Activated T-cell treated with anti-CD3 and anti-CD28 coated beads for 1 hour (primary cell): ENCODE data around the gene IST1.

Experiments used
- DNase-seq: peaks from one replicate; pipeline ENCODE4 v3.0.0-alpha.2; 2020; ENCODE audit warnings: low read depth

Gene IST1

DNA sequence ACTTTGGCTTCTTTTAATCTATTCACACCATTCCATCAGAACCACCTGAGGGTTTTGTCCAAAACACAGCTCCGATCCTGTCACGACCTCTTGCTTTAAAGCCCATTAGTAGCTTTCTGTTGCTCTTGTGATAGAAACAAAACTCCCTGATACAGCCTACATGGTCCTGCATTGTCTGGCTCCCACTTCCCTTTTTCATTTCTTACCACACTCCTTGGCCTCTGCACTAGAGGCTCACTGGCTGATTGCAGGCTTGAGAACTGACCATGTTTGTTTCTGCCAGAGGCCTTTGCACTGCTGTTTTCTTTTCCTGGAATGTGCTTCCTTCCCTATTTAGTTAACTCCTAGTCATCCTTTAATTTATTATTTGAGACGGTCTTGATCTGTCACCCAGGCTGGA lies 23.7 kb downstream of the IST1 start:
- DNase-seq, result no peak

DNA sequence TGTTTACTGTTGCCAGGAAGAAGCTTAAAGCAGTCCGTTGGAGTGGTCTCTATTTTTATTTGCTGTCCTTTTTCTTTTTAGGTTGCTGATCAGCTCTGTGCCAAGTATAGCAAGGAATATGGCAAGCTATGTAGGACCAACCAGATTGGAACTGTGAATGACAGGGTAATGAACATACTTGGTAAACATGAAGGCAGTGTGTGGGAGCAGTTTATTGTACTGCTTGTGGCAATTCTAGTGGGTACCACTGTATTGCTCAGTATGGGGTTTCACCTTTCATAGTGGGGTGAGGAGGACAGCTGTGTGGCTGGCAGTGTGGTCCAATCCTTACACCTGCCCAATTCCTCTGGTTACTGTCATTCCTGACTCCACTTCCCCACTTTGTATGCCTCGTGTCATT lies 25.3 kb downstream of the IST1 start:
- DNase-seq, result no peak

- DNase-seq, result no peak
Observed at GRCh38 chr16:71923941-71924690, 28.8 kb downstream of the IST1 start.

DNA sequence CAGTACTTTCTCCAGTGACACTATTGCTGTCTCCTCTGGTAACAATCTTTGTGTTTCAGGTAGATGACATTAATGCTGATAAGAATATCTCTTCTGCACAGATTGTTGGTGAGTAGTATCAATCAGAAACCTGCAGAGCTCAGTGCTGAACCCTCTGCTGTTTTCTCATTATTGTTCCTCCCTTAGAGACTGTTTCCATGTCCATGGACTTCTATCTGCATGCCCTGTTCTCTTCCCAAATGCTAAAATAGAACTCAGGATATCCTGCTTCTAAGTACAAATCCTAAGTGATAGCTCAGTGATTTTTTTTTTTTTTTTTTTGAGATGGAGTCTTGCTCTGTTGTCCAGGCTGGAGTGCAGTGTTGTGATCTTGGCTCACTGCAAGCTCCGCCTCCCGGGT lies 29.4 kb downstream of the IST1 start:
- no peak for DNase-seq

GRCh38 chr16:71927383-71927782 lies 32.1 kb downstream of the IST1 start:
- no peak for DNase-seq

GRCh38 chr16:71927787-71928186 lies 32.5 kb downstream of the IST1 start:
- no peak for DNase-seq

- no peak for DNase-seq
Observed at GRCh38 chr16:71929048-71929447, 33.7 kb downstream of the IST1 start.

- DNase-seq, result no peak
Observed at GRCh38 chr16:71930013-71930563, 34.8 kb downstream of the IST1 start.

GRCh38 chr16:71931001-71931400 lies 35.7 kb downstream of the IST1 start:
- no peak for DNase-seq

DNA sequence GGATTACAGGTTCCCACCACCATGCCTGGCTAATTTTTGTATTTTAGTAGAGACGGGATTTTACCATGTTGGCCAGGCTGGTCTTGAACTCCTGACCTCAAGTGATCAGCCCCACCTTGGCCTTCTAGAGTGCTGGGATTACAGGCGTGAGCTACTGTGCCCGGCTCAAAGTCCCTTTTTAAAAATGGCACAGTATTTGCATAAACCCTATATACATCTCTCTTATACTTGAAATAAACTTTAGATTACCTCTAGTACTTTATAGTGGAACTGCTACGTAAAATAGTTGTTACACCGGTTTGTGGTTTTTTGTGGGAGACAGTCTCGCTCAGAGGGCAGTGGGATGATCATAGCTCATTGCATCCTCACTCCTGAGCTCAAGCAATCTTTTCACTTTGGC lies 36.3 kb downstream of the IST1 start:
- no peak for DNase-seq

DNA sequence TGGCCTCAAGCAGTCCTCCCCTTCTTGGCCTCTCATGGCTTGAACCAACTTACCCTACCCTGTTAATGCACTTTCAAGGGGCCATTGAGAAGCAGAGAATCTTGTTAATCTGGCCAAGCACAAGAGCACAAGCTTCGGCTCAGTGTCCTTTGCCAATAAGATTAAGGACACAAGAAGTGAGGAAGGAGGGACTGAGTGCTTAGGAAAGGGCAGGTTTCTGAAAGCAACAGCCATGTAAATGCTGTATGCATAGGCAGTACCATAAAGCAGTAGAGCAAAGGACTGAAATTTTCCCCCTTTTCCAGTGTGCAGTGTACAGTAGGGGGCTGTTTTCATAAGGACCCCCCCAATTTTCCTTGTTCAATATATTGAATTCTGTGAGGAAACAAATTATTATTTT lies 37.7 kb downstream of the IST1 start:
- DNase-seq, result no peak

DNA sequence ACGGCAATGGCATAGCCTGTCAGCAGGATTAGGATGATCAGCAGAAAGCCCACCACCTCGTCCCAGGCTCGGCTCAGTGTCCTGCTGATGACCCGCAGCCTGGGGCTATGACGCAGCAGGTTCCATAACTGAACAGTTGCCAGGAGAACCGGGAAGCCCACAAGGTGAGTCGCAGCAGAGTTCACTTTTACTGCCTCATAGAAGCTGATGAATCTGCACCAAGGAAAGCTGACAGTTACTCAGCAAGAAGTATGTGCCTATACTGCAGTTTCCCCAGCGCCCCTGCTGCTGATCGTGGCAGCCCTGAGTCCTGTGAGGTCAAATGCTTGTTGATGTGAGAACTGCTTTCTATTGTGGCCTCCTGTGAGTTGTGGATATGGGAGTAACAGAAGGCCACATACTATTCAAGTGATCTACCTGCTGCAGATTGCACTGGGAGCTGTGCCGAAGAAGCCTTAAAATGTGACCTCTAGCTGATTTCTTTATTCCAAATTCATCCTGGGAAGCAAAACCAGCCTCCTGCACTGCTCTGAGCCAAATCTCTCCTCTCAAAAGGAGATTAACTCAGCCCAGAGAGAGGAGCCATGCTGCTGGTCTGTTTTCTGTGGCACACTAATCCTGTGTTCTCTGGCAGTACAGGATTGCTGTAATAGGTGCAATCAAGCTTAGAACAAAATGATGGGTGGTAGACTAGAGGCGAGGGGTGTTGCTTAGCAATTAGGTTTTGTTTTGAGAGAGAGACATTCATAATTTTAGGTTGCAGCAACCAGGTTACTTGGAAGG lies 38.8 kb downstream of the IST1 start:
- no peak for DNase-seq

- no peak for DNase-seq
Observed at GRCh38 chr16:71937868-71938510, 42.7 kb downstream of the IST1 start.

DNA sequence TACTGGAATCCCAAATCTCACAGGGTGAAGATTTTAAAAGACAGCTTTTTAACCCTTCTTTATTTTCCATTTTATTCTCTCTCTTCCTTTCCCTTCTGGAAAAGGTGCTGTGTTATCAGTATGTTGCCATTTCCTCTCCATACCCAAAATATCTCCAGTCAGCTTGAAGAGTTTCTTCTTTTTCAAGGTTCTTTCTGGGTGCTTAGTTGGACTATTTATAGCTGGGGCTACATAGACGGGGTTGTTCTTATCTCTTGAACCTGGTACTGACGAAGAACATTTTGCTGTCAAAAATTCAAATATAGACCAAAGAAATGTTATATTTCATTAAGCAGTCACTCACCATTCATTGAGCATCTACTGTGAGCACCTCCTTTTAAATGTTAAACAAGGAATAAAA lies 48.6 kb downstream of the IST1 start:
- no peak for DNase-seq

GRCh38 chr16:71945616-71946015 lies 50.3 kb downstream of the IST1 start:
- no peak for DNase-seq

DNA sequence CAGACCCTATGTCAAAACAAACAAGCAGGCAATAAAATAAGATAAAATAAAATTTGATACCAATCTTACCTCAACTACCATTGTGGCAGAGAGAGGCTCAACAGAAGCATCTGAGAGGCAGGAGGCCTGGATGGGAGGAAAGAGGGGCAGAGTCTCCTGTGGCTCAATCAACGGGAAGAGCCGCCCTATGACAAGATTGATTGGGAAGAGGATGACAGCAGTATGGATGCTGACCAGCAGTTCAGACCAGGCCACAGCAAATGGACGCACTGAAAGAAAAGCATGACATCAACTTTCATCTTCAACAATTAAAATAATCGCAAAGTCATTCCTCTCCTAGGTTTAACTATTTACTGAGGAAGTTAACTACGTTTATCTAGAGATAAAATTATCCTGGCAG lies 57.5 kb downstream of the IST1 start:
- DNase-seq, result no peak

DNA sequence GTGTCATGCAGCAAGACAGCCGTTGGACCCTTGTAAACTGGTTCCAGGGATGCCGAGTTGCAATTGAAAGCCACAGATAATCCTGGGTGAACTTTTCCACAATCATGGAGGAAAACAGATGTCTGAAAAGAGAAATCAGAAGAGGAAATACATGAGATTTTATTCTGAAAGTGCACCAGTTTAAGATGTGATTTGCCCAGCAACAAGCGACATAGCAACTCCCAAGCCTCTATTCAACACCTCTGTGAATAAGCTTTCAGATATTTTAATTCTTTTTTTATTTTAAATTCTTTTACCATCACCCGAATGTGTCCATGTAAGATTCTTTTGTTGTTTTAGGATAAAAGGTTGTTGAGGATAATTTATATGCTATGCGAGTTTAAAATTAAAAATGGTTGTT lies 58.8 kb downstream of the IST1 start:
- no peak for DNase-seq

DNA sequence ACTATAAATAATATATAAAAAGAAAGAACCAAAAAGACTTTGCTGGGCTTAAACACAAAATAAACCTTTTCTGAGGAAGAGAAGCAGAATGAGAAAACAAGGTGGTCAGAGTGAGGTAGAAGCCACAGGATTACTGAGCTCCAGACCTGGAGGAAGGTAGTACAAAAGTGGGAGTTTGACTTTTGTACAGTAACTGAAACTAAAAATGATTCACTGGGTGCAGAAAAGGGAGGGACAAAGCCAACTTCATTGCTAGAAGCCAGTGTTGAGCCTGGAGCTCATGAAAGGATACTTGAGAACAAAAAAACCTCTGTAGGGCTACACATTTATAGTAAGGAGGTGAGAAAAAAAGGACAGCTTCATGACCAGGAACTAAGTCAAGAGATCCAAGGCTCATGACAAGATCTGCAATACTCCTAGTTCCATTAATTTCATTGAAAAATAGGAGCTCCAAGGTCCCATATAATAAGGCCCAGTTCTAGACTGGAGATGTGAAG lies 59.4 kb downstream of the IST1 start:
- DNase-seq, result no peak

- no peak for DNase-seq
Observed at GRCh38 chr16:71956486-71956885, 61.2 kb downstream of the IST1 start.

- DNase-seq, result peak; percentile 83
Observed at GRCh38 chr16:71961066-71962039, 66.0 kb downstream of the IST1 start.

GRCh38 chr16:71963125-71963875 lies 68.0 kb downstream of the IST1 start:
- DNase-seq, result no peak
